NK-92 treated with Interleukin-12 subunit alpha and Interleukin-12 subunit beta, amount 100 ng/mL, for 24 hours (cell line): Measurements from ENCODE around the gene MGAT4D.
"Not testable (repeated sequence)": the region's sequence is repeated elsewhere in the genome, so short reads cannot be mapped to it uniquely, and the experiment has no call there.

ENCODE experiments used
- DNase-seq: peaks from one replicate; lab custom pipeline; 2025; lab: John Stamatoyannopoulos, UW

The MGAT4D gene

DNA sequence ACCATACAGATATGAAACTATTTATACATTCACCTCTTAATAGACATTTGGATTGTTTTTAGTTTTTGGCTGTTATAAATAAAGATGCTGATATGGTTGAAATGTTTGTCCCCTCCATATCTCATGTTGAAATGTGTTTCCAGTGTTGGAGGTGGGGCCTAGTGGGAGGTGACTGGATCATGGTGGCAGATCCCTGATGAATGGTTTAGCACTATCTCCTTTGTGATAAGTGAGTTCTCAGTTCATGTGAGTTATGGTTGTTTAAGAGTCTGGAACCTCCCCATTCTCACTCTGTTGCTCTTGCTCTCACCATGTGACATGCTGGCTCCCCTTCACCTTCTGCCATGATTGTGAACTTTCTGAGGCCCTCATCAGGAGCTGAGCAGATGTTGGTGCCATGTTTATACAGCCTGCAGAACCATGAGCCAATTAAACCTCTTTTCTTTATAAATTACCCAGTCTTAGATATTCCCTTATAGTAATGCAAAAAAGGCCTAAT lies 58.4 kb downstream of the MGAT4D start:
- no peak for DNase-seq

DNA sequence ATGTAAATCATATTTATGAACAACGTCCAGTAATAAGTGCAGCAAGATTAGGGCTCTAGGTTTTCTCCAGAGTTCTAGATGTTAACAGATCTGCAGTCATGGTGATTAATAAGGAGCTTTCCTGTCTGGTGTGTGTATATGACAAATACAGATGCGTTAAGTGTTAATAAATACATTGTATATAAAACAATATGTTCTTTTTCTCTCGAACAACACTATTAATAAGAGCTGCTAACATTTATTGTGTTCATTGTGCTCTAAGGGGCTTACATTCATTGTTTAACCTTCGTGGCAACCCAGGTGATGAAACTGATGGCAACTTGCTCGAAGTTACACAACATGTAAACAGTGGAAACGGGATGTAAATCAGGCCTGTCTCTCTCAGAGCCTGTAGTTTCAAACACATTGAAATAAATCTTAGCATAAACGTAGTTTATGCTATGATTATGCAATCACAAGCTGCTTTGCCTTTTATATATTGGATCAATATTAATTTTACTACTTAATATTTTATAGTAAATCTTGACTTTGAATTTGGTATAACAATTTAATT lies 70.1 kb downstream of the MGAT4D start:
- no peak for DNase-seq

DNA sequence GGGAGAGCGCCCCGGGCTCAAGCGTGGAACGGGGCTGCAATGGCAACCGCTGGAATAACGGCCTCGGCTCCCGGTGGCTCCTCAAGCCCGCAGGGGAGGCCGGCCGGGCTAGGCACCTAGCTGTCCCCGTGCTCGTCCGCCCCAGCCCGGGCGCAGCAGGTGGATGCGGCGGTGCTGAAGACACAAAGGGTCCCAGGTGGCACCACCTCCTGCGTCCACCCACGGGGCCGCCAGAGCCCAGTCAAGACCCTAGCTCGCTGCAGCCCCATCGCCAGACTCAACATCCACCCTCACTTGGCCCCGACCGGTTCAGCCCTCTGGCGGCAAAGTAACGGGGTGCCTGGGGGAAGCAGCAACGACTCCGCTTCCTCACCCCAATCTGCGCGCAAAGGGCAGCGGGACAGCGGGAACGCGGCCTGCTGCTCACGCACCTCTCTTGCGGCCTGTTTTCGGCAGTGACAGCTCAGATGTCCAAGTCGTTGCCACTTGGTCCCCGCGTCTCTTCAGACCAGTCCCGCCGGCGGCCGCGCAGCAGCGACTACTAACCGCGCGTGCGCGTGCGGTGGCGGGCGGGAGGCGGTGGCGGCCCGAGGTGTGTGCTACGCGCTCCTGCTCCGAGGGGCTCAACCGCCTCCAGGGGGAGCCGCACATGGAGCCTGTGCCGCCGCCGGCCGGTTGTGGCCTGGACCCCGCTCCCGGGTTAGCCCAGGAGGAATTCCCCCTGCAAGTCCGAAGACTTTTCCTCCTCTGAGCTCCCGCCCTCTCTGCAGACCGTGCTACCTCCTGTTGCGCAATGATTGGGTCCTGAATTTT lies 70.8 kb downstream of the MGAT4D start, which contains the start of gene CLGN:
CLGN (minus strand) TSS at position 543 of the 813 bp plus-strand sequence. CDS start 14,570 bp downstream, outside the sequence.
- DNase-seq, result no peak

DNA sequence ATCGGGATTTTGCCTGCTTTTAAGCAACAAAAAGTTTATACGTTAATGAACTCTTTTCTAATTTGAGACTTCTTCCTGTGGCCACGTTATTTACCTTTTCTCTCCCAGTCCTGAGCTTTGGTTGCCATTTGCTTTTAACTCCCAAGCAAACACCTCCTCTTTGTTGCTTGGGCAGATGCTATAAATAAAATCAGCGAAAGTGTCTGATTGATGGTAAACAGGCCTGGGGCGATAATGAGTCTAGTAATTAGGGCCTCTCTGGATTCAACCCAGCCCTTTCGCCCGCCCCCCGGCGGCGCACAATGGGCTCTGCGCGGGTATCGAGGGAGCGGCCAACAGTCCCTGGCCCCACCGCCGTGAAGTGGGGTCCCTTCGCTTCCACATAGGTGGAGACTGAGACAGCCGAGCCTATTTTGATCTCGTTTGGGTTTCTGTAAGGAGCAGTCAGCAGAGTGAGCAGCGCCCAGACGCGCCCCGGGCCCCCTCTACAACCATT lies 71.4 kb downstream of the MGAT4D start:
- no peak for DNase-seq

DNA sequence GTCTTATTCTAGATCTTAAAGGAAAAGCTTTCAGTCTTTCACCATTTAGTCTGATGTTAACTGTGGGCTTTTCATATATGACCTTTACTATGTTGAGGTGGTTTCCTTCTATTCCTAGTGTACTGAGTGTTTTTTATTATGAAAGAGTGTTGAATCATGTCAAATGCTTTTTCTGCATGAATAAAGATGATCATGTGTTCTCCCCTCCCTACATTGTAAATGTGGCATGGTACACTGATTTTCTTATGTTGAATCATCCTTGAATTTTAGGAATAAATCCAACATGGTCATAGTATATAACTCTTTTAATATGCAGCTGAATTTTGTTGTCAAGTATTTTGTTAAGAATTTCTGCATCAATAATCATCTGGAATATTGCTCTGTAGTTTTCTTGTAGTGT lies 75.0 kb downstream of the MGAT4D start:
- DNase-seq, result no peak

DNA sequence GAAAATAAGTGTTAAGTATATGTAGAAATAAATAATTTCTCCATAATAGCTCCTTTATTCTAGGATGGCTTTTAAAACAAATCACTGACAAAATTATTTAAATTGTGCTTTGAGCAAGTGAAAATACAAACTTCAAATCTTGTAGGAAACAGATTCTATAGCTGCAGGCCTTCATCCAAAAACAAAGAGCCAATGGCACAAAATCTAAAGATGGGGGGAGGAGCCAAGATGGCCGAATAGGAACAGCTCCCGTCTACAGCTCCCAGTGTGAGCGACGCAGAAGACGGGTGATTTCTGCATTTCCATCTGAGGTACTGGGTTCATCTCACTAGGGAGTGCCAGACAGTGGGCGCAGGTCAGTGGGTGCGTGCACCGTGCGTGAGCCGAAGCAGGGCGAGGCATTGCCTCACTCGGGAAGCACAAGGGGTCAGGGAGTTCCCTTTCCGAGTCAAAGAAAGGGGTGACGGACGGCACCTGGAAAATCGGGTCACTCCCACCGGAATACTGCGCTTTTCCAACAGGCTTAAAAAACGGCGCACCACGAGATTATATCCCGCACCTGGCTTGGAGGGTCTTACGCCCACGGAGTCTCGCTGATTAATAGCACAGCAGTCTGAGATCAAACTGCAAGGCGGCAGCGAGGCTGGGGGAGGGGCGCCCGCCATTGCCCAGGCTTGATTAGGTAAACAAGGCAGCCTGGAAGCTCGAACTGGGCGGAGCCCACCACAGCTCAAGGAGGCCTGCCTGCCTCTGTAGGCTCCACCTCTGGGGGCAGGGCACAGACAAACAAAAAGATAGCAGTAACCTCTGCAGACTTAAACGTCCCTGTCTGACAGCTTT lies 84.7 kb downstream of the MGAT4D start:
- DNase-seq, result not testable (repeated sequence)

DNA sequence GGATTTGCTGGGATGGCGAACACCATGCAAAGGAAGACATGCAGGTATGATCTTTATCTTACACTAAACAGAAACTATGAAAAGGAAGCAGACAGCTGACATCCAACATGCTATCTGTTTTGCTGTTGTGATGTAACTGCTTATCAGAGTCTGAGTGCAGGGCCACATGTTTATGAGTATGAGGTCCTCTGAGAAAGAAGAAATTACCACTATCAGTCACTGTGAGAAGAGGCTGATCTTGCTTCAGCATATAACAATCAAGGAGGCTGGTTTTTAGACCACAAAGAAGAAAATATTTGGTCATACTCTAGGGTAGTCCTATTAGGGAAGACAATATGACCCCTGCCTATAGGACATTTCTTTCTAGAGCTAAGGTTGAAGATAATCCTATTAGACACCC lies 89.1 kb downstream of the MGAT4D start:
- no peak for DNase-seq

DNA sequence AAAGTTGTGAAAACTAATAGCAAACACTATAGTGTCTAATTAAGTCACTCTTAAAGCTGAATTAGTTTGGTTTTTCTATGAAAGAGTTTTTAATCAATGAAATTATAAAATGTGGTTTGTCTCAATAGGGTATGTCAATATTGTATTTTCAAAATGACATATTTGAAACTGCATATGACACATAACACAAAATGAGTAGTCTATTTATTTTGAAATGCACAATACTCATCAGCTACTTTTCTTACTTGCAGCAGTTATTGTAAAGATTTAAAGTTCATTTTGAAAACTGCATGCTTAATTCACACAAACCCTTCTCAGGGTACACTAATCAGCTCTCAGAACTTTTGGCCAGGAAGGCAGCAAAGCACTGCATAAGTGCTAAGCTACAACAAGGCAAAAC lies 91.8 kb downstream of the MGAT4D start:
- no peak for DNase-seq

DNA sequence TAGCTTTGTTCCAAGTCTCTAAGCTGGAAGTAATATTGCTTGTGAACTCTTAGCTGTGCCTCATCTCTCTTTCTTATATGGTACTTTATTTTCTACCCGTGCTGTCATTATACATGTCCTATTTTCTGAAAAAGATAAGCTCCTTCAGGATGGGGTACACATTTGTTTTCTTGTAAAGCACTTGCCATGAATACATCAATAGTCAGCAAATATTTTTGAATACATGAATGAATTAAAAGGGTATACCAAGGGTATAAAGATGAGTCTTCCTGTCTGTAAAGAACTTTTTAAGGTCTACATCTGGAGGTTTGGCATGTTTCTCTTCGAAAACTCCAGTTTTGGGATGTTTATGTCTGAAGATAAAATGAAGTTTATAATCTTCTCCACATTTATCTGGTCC lies 98.0 kb downstream of the MGAT4D start:
- DNase-seq, result no peak

DNA sequence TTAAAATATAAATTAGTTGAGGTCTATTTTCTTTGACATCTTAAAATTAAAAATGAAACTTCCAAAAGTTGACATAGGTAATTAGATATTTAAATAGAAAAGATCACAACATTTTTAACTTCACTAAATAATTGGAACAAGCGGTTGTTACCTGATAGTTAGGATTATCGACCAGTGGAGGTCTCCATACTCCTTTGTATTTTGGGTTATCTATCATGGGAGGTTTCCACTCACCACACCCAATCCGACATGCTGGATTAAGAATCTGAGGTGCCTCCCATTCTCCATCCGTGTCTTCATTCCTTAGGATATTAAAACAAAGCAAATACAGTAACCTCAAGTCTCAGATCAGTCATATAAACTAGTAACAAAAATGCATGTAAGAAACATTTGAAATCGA lies 102.4 kb downstream of the MGAT4D start:
- no peak for DNase-seq
